Osteoblast (primary cell): Measurements from ENCODE around the gene SF3B6. TPM values are rescaled to one million over a fixed set of nuclear protein-coding genes. Genes with fewer than 3 reads are reported as not detected.

Experiments
- DNase-seq: peaks from one replicate; pipeline ENCODE4 v3.0.0; 2011; ENCODE audit warnings: low spot score, mixed read lengths; ENCODE audit not compliant: insufficient read length; ENCODE audit errors: missing footprints
- H2AFZ ChIP-seq: 2 replicates; pipeline ENCODE4 v1.6.0; 2011; ENCODE audit warnings: mild to moderate bottlenecking, low read length
- H3K27ac ChIP-seq: 2 replicates; pipeline ENCODE4 v1.5.1; 2011; ENCODE audit warnings: mild to moderate bottlenecking, low read depth, low read length, moderate library complexity
- H3K27me3 ChIP-seq: 2 replicates; pipeline ENCODE4 v1.6.0; 2012; ENCODE audit warnings: mild to moderate bottlenecking, control low read depth, inconsistent platforms, low read length, moderate library complexity; ENCODE audit not compliant: insufficient read depth
- H3K36me3 ChIP-seq: 2 replicates; pipeline ENCODE4 v1.5.1; 2011; ENCODE audit warnings: mild to moderate bottlenecking, low read length, control low read depth, moderate library complexity; ENCODE audit not compliant: insufficient read depth
- H3K4me1 ChIP-seq: 2 replicates; pipeline ENCODE4 v1.5.1; 2011; ENCODE audit warnings: mild to moderate bottlenecking, low read length, control low read depth, moderate library complexity; ENCODE audit not compliant: insufficient read depth
- H3K4me2 ChIP-seq: 2 replicates; pipeline ENCODE4 v1.6.0; 2011; ENCODE audit warnings: mild to moderate bottlenecking, low read length; ENCODE audit not compliant: insufficient read depth
- H3K4me3 ChIP-seq: fragments of 200-600 bp; sonication (generic); 3 replicates; pipeline ENCODE4 v1.5.1; 2012; ENCODE audit warnings: mild to moderate bottlenecking, low read length, inconsistent platforms; ENCODE audit not compliant: insufficient read depth
- H3K79me2 ChIP-seq: 2 replicates; pipeline ENCODE4 v1.6.0; 2012; ENCODE audit warnings: mild to moderate bottlenecking, low read length, control low read depth, inconsistent platforms; ENCODE audit not compliant: insufficient read depth
- H3K9me3 ChIP-seq: 2 replicates; pipeline ENCODE4 v1.5.1; 2011; ENCODE audit warnings: low read depth, low read length, control low read depth
- H4K20me1 ChIP-seq: 2 replicates; pipeline ENCODE4 v1.6.0; 2012; ENCODE audit warnings: mild to moderate bottlenecking, low read length, control low read depth; ENCODE audit not compliant: insufficient read depth
- CTCF ChIP-seq: IDR thresholded peaks from 2 replicates; pipeline ENCODE4 v1.5.1; 2011; ENCODE audit warnings: mild to moderate bottlenecking, low read depth, low read length, moderate library complexity; ENCODE audit errors: extremely low read depth
- small RNA-seq: library from RNA; depleted of rRNA; stranded (forward); fragments of <200 nt; gene quantifications from one replicate; pipeline ENCODE3, GENCODE V24; 2012
- total RNA-seq: library from RNA; depleted of rRNA; stranded (reverse); fragments of >200 nt; gene quantifications from 2 replicates; pipeline ENCODE4 v1.2.3, GENCODE V29; 2012

SF3B6 gene
- total RNA-seq, 1 donor, result 96.6 TPM

- H3K27ac ChIP-seq, result no peak overlapping the region
- no peaks in the 10 kb centered on the region for H3K79me2 ChIP-seq
- no peak overlapping the region for H3K4me3 ChIP-seq
- no peaks in the 10 kb centered on the region for H3K27me3 ChIP-seq
- no peak for DNase-seq
- no peaks in the 10 kb centered on the region for H3K36me3 ChIP-seq
- H3K4me2 ChIP-seq, result no peak overlapping the region
- H3K4me1 ChIP-seq, result peaks cover 16% of the 10 kb centered on the region
- H2AFZ ChIP-seq, result no peak overlapping the region
- no peak for TF ChIP-seq CTCF
- H3K9me3 ChIP-seq, result no peaks in the 10 kb centered on the region
- no peaks in the 10 kb centered on the region for H4K20me1 ChIP-seq
Observed at GRCh38 chr2:24018241-24018640, 57.9 kb downstream of the SF3B6 start.

- Histone ChIP-seq H3K4me3 (no peak overlapping the region), H3K36me3 (no peaks in the 10 kb centered on the region), H3K4me1 (peaks cover 16% of the 10 kb centered on the region), H3K27ac (no peak overlapping the region), H2AFZ (no peak overlapping the region), H3K27me3 (no peaks in the 10 kb centered on the region), H3K4me2 (no peak overlapping the region), H4K20me1 (no peaks in the 10 kb centered on the region), H3K9me3 (no peaks in the 10 kb centered on the region), H3K79me2 (no peaks in the 10 kb centered on the region)
- TF ChIP-seq CTCF, result no peak
- DNase-seq, result no peak
Observed at GRCh38 chr2:24017711-24018110, 58.4 kb downstream of the SF3B6 start.

Small RNAs within 50 kb of the gene (small RNA-seq; reads per million reads assigned to genes)
- not detected for gene RNU6-370P

Other genes with a start within 250 kb of the SF3B6 start
- gene ATAD2B, start 149.2 kb downstream of the SF3B6 start, total RNA-seq, result 17.4 and 18.0 TPM in 2 replicates
- 10.9 and 13.8 TPM in 2 replicates for gene UBXN2A, start 135.9 kb downstream of the SF3B6 start, total RNA-seq
- gene MFSD2B, start 66.2 kb downstream of the SF3B6 start, total RNA-seq, result 0.36 TPM in 1 of 2 replicates, not detected in the other
- gene WDCP, start 28.9 kb downstream of the SF3B6 start, total RNA-seq, result 8.3 and 9.1 TPM in 2 replicates
- 2.7 and 3.3 TPM in 2 replicates for gene FKBP1B, start 26.6 kb downstream of the SF3B6 start, total RNA-seq
- 59.4 and 79.3 TPM in 2 replicates for gene TP53I3, start 8.5 kb upstream of the SF3B6 start, total RNA-seq
- 0.88 TPM in 1 of 2 replicates, not detected in the other for gene PFN4, start 47.0 kb upstream of the SF3B6 start, total RNA-seq
- 11.6 and 13.8 TPM in 2 replicates for gene FAM228B, start 47.1 kb upstream of the SF3B6 start, total RNA-seq
- gene FAM228A, start 98.7 kb upstream of the SF3B6 start, total RNA-seq, result 1.4 and 1.5 TPM in 2 replicates